ENCODE results near the gene RB1.

GRCh38 chr13:48268019-48268418 lies 35.5 kb upstream of the RB1 start:
- no peak for TF ChIP-seq CTCF (conservative IDR thresholded peaks at IDR 0.05; ENCODE audit: low read length)
- no peak for TF ChIP-seq EZH2phosphoT487 (IDR thresholded peaks at IDR 0.05; ENCODE audit: borderline replicate concordance, low read depth, low read length)

Data from OCI-LY7 (cell line).